Measurements from ENCODE around the gene ATG9A. TPM values are rescaled to one million over a fixed set of nuclear protein-coding genes. Genes with fewer than 3 reads are reported as not detected.

ATG9A gene
- total and polyA plus RNA-seq, 2 of the 8 experiments (the other 6 are each of a cell fraction or from before 2014, with no cell fraction given): 43.6 to 66.8 TPM

- peak in 1 of 3 experiments; percentile 2; a peak in 2 of 4 replicates for TF ChIP-seq CTCF (IDR thresholded peaks at IDR 0.05; ENCODE audit: control extremely low read depth in 1 of 3, insufficient read depth in 1 of 3, low read depth in 1 of 3, low read length in 3 of 3)
- no peak for TF ChIP-seq SRF (IDR thresholded peaks at IDR 0.05; ENCODE audit: low read depth, low read length)
- no peak for TF ChIP-seq KDM1A (IDR thresholded peaks at IDR 0.05; ENCODE audit: borderline replicate concordance, low read length)
- no peak for TF ChIP-seq CBX5 (IDR thresholded peaks at IDR 0.05; ENCODE audit: low read depth, low read length)
- TF ChIP-seq SAP30 (IDR thresholded peaks at IDR 0.05; ENCODE audit: insufficient read depth, insufficient replicate concordance, low read length): no peak
- TF ChIP-seq JUND (IDR thresholded peaks at IDR 0.05; ENCODE audit: low read length): no peak
- TF ChIP-seq E2F6 (IDR thresholded peaks at IDR 0.05): peak; percentile 99
- TF ChIP-seq SP2 (IDR thresholded peaks at IDR 0.05; ENCODE audit: low read length): no peak
- TF ChIP-seq SP1 (IDR thresholded peaks at IDR 0.05; ENCODE audit: low read depth, low read length): no peak; the same call in 1 of the 2 replicates
- TF ChIP-seq ZNF274 (IDR thresholded peaks at IDR 0.05; ENCODE audit: borderline replicate concordance, extremely low read depth, low read length): no peak
- no peak for TF ChIP-seq CEBPB (IDR thresholded peaks at IDR 0.05; ENCODE audit: low read depth, low read length)
- no peak; the same call in 1 of the 2 replicates for TF ChIP-seq CREB1 (IDR thresholded peaks at IDR 0.05)
- peak; percentile 79; the same call in 1 of the 2 replicates for TF ChIP-seq SP4 (IDR thresholded peaks at IDR 0.05; ENCODE audit: low read length)
- TF ChIP-seq HDAC6 (IDR thresholded peaks at IDR 0.05; ENCODE audit: low read depth, low read length): no peak
- no peak; the same call in 1 of the 2 replicates for TF ChIP-seq CHD2 (IDR thresholded peaks at IDR 0.05; ENCODE audit: low read length)
- TF ChIP-seq SIN3A (conservative IDR thresholded peaks at IDR 0.05 in 1 of 2, IDR thresholded peaks at IDR 0.05 in 1 of 2; ENCODE audit: low read depth in 1 of 2, low read length in 2 of 2): 0 out of 4 replicates have a peak, but pooled peaks of 1 of the 2 experiments have one; percentile 34
- no peak for TF ChIP-seq RXRA (IDR thresholded peaks at IDR 0.05; ENCODE audit: insufficient read depth, low read depth, low read length)
- peak; percentile 97 for TF ChIP-seq MAX (IDR thresholded peaks at IDR 0.05)
- no peak for TF ChIP-seq EGR1 (IDR thresholded peaks at IDR 0.05; ENCODE audit: borderline replicate concordance, low read depth, low read length)
- TF ChIP-seq KDM5A (IDR thresholded peaks at IDR 0.05; ENCODE audit: low read length): no peak
- TF ChIP-seq POU5F1 (IDR thresholded peaks at IDR 0.05; ENCODE audit: low read depth, low read length): no peak
Observed at GRCh38 chr2:219218732-219219701, 10.4 kb downstream of the ATG9A start, which contains the start of gene ABCB6 (continued).
